Activated CD4-positive, alpha-beta T cell treated with anti-CD3 and anti-CD28 coated beads, Interleukin-2, Interleukin-6, amounts not matched to agents 100 ng/mL and 50 ng/mL, durations not matched to agents 16 hours and 8 hours (primary cell): ENCODE data around the gene DUSP10.
A peak's percentile ranks its signal among the peaks of the same experiment; 100 is the strongest.

ENCODE experiments used
- DNase-seq: peaks from one replicate; pipeline ENCODE4 v3.0.0-alpha.2; 2020

The DUSP10 gene

DNA sequence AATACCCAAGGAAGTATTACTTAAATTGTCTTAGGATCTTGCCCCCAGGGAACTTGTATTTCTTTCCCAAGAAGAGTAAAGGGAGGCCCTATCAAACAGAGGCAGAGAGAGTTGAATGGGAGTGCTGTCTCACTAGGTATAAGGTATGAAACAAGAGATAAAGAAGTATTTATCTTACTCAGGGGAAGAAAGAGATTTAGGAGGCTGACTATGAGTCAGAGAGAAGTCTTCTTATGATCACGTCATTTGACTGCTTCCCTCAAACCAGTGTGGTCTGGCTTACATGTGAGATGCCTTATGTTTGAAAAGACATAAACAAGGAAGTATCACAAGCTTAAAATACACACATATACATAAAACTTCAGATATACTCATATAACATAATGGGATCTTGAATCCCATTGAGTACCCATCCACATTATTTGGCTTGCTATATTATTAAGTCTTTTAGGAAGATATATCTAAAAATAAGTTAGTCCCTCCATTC is 29.6 kb downstream of the DUSP10 start:
- peak; percentile 83 for DNase-seq

DNA sequence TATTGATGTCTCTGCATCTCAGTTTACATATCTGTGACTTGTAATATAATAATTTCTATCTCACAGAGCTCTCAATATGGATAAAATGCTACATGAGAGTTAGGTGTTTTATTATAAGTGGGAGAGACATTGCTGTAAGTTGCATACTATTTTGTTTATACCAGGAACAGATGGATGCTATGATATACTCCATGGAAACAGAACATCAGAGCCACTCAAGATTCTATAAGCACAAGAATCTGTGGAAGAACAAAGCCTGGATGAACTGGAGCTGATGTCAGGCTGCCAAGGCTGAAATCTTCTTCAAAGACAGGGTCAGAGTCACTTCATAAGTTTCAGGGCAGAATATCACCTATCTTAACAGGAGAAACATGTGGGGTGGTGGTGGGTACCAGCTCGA is 30.2 kb downstream of the DUSP10 start:
- no peak for DNase-seq

DNA sequence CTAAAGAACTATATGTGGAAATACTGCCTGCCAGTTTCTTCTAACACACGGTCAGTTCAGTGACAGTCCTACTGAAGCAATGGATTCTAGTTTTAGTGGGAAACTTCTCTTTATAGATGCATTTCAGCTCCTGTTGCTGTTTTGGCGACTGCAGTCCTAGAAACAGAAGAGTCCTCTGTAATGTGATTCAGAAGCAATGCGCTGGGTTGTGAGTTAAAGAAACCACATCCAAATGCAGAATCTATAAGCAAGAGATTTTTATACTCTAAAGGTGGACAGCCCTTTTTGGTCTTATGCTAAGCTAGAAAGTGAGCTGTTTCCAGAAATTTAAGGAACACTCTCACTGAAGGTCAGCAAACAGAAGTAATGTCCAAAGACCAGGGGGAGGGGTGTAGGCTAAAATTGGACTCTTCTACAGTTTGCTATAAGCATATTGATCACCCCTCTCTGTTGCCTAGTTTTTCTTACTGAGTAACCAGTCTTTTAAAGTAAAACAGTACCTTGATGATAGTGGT is 30.8 kb downstream of the DUSP10 start:
- no peak for DNase-seq

DNA sequence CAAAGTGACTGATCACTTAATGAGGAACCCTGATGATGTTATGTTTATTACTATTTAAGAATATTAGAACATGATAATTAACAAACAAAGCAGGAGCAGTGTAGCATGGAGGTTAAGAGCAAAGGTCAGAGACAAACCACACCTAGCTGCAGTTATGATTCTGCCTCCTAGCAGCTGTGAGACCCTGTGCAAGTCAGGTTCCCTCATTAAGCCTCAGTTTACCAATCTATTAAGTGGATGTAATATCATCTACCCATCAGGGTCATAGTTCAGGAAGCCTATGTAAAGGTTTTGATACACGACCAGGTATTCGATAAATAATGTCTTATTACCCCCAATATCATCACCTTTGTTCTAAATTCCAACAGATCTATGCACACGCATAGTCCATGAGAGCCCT is 32.0 kb downstream of the DUSP10 start:
- no peak for DNase-seq

DNA sequence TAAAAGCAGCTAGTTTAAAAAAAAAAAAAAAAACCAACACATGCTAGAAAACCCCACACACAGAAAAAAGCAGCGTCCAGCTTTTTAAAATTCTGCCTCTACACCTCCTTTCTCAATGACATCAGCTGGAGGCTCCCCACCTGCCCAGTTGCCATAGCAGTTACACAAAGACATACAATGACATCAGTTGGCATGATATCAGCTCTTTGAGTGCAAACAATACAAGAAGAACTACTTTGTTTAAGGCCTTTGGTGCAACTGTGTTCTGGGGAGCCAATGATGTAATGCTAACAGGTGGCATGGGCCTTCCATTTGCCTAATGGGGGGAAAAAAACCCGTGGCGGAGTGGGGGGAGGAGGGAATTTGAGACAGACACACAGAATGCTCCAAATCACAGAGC is 32.9 kb downstream of the DUSP10 start:
- peak; percentile 64 for DNase-seq

GRCh38 chr1:221708076-221708571 is 33.8 kb downstream of the DUSP10 start:
- peak; percentile 87 for DNase-seq

- DNase-seq: no peak
Observed at GRCh38 chr1:221706876-221707582, 34.9 kb downstream of the DUSP10 start.

DNA sequence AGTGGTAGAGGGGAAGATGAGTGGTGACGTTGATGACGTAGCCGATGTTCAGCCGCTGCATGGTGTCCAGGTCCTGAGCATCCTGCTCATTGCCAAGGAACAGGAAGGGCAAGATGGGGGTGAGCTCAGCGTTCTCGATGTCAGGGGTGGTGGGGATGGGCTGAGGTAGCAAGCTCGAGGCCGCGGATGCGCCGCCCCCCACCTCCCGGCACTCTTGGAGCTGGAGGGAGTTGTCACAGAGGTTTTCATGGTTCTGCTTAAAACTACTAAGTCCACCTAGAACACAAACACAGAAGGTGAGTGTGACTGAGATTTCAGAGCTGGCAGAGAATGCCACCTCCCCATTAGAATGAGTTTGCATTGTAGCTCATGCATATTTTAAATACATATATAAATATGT is 35.7 kb downstream of the DUSP10 start:
- DNase-seq: no peak

GRCh38 chr1:221704306-221704705 is 37.6 kb downstream of the DUSP10 start:
- DNase-seq: no peak

DNA sequence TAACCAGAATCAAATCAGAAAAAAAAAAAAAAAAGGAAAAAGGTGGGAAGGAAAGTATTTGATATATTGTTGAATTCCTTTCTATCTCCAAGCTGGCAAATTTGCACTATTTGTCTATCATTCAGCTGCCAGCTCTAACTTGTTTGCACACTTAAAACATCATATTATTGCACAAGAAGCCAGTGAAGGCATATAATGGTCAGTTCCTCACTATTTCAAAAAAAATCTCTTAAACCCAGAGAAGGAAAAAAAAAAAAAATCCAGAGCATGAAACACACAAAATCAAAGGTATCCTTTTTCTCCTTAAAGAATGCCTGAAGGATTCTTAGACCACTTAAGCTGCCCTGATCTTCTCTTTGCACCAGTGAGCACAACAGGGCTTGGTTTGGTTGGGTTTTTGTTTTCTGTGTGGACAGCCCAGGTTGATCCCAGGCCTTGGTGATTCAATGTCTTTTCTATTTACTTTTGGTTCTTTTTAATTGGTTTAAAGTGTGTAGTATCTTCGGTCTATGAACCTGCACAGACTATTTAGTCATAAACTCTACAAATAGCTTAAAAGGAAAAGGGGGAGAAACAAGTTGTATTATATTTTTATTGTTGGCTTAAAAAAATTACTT is 40.2 kb downstream of the DUSP10 start:
- DNase-seq: no peak

- DNase-seq: no peak
Observed at GRCh38 chr1:221700948-221701347, 40.9 kb downstream of the DUSP10 start.

GRCh38 chr1:221700536-221700935 is 41.4 kb downstream of the DUSP10 start:
- no peak for DNase-seq

DNA sequence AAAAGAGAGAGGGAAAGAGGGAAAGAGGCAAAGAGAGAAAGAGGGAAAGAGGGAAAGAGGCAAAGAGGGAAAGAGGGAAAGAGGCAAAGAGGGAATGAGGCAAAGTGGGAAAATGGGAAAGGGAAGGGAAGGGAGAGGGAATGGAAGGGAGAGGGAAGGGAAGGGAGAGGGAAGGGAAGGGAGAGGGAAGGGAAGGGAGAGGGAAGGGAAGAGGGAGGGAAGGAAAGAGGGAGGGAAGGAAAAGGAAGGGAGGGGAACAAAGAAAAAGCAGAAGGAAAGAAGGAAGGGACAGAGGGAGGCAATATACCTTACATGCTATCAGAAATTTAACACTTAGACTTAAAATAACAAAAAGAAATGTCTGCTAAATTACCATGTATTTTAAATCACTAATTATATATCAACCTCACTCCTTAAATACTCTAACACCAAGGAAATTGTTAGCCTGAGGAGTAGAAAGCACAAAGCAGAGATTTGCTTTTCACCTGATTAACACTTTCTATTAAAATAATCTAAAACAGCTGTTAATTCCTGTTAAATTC is 41.8 kb downstream of the DUSP10 start:
- DNase-seq: no peak

DNA sequence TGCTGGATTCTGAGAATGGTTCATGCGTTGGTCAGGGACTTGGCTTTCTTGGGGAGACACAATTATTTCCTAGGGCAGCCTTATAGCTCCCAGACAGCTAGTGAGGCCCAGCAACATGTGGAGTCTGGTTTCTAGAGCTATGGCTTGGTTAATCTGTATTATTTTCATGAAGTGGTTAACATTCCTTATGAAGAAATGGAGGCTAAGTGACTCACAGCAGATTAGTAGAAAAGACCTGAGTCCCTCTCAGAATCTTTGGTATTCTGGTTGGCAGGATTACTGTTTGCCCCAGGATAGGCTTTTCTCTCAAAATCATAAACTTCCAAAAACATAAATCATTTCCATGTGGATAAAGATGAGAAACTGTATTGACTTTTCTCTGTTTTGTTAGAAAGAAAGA is 42.3 kb downstream of the DUSP10 start:
- no peak for DNase-seq

- no peak for DNase-seq
Observed at GRCh38 chr1:221698579-221699349, 43.1 kb downstream of the DUSP10 start.

- no peak for DNase-seq
Observed at GRCh38 chr1:221697923-221698425, 43.9 kb downstream of the DUSP10 start.

GRCh38 chr1:221696718-221697461 is 45.0 kb downstream of the DUSP10 start:
- DNase-seq: no peak

DNA sequence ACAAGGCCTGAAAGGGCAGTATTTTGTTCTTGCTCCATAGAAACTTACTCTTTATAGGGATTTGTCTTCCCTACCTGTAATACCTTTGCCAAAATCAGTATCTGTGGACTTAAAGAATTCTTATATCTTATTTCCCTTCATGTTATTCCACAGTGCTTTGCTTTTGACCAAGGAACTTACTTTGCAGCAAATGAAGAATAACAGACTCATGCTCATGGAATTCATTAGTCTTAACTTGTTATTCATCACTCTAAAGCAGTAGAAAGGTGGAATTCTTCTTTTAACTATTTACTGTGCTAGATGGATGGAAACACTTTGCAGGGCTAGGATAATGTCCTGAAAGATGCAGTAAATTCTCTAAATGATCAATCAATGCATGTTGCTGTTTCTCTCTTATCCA is 45.9 kb downstream of the DUSP10 start:
- DNase-seq: no peak

DNA sequence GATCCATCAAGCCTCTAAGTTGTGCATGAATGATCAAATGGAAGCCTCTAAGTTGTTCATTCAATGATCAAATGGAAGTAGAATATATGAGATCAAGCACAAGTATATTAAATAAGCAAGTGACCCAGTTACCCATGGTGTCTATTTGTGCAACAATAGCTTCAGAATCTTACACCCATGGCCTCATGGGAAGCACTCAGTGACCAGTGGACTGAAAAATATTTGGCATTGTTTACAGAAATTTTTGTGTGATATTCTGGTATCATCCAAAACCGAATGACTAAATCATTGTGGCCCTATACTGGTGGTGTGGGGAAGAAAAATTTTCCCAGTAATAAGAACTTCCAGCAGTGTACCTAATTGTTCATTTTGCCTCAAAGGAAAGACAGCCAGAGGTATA is 46.6 kb downstream of the DUSP10 start:
- no peak for DNase-seq

GRCh38 chr1:221694109-221694508 is 47.8 kb downstream of the DUSP10 start:
- no peak for DNase-seq

DNA sequence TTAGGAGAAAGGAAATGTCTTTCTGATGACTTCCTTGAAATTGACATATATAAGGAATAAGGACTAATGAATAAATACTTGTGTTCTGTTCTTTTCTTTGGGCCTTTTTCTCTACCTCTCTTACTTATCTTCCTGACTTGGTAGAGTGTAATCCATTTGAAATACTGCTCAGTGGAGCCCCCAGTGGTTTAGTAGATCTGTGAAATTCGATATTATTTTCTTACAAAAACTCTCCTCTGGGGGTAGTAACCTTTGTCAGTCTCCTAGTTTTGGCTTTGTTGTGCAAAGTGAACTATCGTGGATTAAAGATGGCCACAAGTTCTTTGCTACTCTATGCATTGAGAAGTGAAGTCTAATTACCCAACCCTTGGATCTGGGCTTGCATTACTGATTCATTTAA is 48.8 kb downstream of the DUSP10 start:
- DNase-seq: no peak

- DNase-seq: peak; percentile 50
Observed at GRCh38 chr1:221692643-221693042, 49.2 kb downstream of the DUSP10 start.
